NCI-H510A (cell line): ENCODE measurements around the gene CTNNA1.

Source experiments
- DNase-seq: peaks from one replicate; lab custom pipeline; 2025; lab: John Stamatoyannopoulos, UW

The CTNNA1 gene

GRCh38 chr5:138966236-138966985 is 213.2 kb downstream of the CTNNA1 start:
- no peak for DNase-seq

- DNase-seq, result peak; percentile 64
Observed at GRCh38 chr5:138967791-138968448, 214.7 kb downstream of the CTNNA1 start.

DNA sequence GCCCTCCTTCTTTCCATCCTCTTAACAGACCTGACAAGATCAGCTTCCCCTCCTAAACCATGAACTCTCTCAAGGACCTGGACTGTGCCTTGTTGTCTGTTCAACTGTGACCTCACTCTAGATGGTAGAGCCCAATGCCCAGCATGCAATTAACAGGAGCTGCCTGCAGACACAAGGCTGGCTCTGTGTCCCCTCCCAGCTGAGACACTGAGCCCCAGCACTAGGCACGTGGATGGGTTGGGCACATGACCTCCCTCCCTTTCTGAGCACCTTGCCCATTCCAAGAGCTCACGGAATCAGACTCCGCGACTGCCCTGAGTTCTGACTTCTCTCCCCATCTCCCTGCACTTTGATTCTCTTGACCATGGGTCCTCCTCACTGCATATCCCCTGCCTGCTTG is 215.4 kb downstream of the CTNNA1 start:
- no peak for DNase-seq

DNA sequence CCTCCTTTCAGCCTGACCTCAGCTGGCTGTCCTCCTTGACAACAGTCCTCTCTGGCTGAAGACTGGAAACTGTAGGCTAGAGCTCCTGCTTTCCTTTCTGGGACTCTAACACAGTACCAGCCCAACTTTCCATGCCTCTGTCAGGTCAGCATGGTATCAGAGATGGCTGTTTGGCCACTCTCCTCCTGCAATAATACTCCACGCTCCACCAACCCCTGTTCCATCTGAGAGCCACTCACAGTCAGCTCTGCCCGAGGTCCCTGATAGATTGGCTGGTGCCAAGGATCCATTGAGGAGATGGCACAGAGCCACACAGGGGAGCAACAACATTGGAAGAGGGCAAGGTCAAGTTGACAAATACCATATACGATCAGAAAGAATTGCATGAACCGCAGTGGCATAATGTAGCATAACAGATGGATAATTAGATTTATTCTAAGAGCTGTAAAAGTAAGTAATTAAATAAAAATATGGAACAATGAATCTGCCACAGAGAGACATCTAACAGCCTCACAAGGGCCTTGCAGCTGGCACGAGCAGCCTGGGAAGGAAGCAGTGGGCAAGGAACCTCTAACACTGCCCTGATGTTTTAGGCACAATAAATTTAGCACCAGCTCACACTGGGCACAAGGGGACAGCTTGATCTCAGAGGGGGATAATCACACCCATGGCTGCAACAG is 216.2 kb downstream of the CTNNA1 start:
- DNase-seq, result no peak

DNA sequence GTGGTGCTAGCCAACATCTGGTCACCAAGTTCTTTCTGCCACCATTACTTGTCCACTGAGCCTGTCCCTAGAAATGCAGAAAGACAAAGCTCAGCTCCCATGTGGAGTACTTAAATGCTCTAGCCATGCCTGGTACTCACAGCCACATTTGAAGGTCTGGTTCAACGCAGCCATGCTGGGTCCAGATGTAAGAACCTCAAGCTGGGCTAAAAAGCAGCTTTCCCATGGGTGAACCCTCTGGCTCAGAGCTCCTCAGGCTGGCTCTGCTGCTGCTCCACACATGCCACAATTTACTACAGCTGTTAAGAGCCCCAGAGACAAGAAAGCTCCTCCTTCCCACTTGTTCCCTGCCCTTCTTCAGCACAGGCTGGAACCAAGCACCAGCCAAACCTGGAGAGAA is 219.0 kb downstream of the CTNNA1 start:
- DNase-seq, result no peak

GRCh38 chr5:138972836-138973235 is 219.6 kb downstream of the CTNNA1 start:
- DNase-seq, result peak; percentile 16

DNA sequence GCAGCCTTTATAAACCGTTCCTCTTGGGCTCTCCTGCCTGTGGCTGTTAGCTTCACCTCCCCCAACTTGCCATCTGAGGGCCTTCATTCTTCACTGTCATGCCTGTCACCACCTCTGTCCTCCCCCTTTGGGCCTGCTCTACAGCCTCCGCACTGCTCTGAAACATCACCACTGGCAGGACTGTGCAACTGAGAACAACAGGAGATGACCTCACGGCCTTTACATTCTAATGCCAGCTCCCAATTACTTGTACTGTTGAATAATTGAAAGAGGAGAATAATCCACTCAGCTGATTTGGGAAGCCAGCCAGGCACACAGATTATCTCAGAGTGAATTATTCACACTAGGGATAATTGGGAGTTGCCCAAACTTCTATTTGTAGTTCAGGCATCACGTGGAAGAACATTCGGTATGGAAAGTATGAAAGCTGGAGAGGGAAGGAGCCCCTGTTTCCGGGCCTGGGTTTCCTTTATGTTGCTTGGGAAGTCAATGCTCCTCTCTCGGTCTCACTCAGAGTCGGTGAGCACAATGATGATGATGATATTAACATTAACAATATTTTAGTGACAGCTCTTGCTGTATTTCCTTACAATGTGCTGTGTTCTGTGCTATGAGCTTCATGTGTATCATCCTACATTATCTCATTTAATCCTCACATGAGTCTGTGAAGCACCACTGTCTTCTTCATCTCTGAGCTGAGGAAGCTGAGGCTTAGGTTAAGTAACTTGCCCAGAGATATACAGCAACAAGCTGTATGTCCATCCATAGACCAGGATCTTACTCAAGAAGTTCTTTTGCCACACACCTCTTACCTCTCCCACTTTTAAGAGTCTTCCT is 221.2 kb downstream of the CTNNA1 start:
- no peak for DNase-seq

DNA sequence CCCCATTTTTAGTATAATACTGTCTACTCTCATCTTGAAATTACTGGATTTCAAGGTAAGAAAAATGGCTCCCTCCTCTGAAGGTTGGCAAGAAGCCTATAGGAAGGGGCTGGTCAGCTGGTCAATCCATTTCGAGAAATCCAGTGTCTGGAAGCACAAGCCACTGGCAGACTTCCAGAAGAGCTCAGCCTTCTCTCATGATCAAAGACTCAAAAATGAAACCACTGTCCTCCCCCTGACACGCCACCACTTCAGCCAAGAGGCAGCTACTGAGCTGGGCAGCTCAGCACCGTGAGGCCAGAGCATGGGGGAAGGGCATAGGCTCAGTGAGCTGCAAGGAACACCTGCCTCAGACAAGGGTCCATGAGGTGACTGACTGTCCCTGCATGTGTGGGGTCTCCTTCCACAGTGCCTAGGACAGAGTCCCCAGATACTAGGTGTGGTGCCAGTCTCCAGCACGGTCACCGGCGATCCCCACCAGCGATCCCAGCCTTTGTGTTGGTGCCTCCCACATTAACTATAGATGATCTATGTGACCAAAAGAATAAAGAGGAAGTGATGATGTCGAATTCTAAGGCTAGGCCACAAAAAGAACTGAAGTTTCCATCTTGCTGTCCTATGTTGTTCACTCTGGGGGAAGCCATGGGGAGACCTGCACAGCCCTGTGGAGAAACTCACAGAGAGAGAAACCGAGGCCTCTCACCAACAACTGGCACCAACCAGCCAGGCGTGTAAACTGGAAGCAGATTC is 222.0 kb downstream of the CTNNA1 start:
- peak; percentile 61 for DNase-seq

GRCh38 chr5:138978080-138978479 is 224.9 kb downstream of the CTNNA1 start:
- no peak for DNase-seq

- DNase-seq, result no peak
Observed at GRCh38 chr5:138978581-138978980, 225.4 kb downstream of the CTNNA1 start.

DNA sequence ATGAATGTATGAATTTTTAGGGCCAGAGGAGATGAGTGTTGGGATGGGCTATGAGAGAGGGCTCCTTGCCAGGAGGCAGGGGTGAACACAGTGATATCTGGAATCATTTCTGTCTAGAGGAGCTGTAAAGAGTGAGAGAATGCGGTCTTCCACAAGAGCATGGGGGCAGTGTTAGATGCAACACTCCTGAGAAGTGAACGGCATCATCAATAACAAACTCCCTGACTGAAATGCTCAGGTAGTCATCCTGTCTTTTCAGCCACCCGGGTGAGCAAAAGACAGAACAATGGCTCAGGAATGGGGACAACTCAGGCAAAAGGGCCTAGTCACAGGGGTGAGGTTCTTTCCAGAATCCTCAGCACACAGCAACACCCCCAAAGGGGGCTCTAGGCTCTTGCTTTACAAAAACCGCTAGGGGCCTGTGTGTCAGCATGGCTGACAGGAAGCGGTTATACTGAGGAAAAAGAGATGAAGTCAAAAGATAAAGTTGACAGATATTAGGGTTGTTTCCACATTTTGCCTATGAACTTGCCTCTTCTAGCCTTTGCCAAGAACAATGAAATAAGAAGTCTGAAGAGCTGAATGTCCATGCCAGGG is 226.6 kb downstream of the CTNNA1 start:
- no peak for DNase-seq

DNA sequence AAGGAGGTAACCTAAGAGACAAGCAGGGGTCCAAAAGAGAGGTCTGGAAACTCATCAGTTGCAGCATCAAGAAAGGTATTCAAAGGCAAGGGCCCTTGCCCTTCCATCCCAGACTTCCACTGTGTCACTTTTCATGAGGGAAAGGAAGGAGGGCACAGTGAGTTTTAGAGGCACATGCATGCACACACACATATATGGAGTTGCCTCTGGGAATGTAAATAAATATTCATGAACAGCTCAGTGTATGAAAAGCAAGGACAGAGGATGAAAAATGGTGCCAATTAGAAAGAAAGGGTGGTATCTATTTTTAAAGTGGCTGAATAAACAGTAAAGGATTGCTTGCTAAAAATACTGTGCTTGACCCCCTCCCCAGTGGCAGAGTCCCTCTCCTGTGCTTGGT is 227.2 kb downstream of the CTNNA1 start:
- no peak for DNase-seq

DNA sequence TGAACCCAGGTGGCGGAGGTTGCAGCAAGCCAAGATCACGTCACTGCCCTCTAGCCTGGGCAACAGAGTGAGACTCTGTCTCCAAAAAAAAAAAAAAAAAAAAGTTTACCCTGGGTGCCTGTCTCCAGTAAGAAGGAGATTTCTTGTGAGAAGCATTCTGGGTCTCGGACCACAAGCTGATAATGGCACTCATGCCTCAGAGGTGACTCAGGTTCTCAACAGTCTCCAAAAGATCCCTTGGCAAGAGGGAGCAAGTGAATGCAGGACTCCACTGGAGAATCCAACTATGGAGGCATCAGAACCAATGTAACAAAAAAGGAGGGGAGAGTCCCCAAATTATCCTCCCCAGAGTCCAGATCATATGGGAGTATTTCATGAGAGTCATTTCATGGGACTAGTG is 227.9 kb downstream of the CTNNA1 start:
- DNase-seq, result no peak

GRCh38 chr5:138981586-138981985 is 228.4 kb downstream of the CTNNA1 start:
- DNase-seq, result no peak

DNA sequence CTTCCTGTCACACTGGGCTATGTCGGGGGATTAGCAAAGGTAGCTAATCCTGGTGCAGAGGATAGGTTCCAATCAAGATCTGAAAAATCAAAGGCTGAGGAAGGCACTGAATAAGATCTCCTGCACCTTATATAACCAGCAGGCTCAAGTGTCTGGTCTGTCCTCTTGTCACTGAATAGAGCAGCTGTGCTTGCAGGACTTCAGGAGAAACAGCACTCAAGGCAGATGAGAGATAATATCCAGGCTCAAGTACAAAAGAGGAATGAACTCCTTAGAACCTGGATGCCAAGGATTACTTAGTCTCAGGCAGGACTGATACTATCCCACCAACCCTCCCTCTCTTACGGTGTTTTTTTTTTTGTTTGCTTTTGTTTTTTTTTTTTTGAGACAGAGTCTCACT is 230.8 kb downstream of the CTNNA1 start:
- no peak for DNase-seq
